Gastrocnemius medialis (tissue), 4 donors: ENCODE results near the gene YAP1.

Experiments
- CTCF ChIP-seq, 5 experiments: fragments of 450-650 bp in 3 of 5; fragments of 200-600 bp in 2 of 5; sonication (generic) in 2 of 5; IDR thresholded peaks in 4 of 5; conservative IDR thresholded peaks in 1 of 5; 1 replicate in 4 of 5; 2 replicates in 1 of 5; pipeline ENCODE4 v1.5.1; 2016 to 2019; ENCODE audit warnings: antibody characterized with exemption in 5 of 5, mild to moderate bottlenecking in 3 of 5, moderate library complexity in 3 of 5
- POLR2A ChIP-seq, 2 donors: fragments of 450-650 bp; IDR thresholded peaks; one replicate each; pipeline ENCODE4 v1.6.1; 2017; ENCODE audit warnings: antibody characterized with exemption in 2 of 2, mild to moderate bottlenecking in 2 of 2, moderate library complexity in 2 of 2

- TF ChIP-seq CTCF (IDR thresholded peaks at IDR 0.05 in 4 of 5, conservative IDR thresholded peaks at IDR 0.05 in 1 of 5) (no peak), POLR2A (IDR thresholded peaks at IDR 0.05) (no peak)
Observed at GRCh38 chr11:102085864-102086551, 24.2 kb upstream of the YAP1 start.
